Fibroblast of pulmonary artery (primary cell): ENCODE measurements around the gene MRTFA.
"Not testable (repeated sequence)": the region's sequence is repeated elsewhere in the genome, so short reads cannot be mapped to it uniquely, and the experiment has no call there.

ENCODE experiments used
- DNase-seq: peaks from one replicate; pipeline ENCODE4 v3.0.0-alpha.2; 2010; ENCODE audit warnings: low read depth
- H3K4me3 ChIP-seq: replicated peaks from 2 replicates; pipeline ENCODE4 v1.5.1; 2011; ENCODE audit warnings: low read depth, mild to moderate bottlenecking, control low read depth, low read length, moderate library complexity
- TF ChIP-seq, protein P1 (sequence below): IDR thresholded peaks from 2 replicates; pipeline ENCODE4 v1.5.1; 2011; ENCODE audit warnings: mild to moderate bottlenecking, control low read depth, low read length, inconsistent platforms; ENCODE audit errors: missing control alignments

The MRTFA gene

GRCh38 chr22:40571887-40572286, 64.6 kb downstream of the MRTFA start:
- no peak overlapping the region for H3K4me3 ChIP-seq
- DNase-seq: no peak
- TF ChIP-seq, protein P1, sequence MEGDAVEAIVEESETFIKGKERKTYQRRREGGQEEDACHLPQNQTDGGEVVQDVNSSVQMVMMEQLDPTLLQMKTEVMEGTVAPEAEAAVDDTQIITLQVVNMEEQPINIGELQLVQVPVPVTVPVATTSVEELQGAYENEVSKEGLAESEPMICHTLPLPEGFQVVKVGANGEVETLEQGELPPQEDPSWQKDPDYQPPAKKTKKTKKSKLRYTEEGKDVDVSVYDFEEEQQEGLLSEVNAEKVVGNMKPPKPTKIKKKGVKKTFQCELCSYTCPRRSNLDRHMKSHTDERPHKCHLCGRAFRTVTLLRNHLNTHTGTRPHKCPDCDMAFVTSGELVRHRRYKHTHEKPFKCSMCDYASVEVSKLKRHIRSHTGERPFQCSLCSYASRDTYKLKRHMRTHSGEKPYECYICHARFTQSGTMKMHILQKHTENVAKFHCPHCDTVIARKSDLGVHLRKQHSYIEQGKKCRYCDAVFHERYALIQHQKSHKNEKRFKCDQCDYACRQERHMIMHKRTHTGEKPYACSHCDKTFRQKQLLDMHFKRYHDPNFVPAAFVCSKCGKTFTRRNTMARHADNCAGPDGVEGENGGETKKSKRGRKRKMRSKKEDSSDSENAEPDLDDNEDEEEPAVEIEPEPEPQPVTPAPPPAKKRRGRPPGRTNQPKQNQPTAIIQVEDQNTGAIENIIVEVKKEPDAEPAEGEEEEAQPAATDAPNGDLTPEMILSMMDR: no peak

DNA sequence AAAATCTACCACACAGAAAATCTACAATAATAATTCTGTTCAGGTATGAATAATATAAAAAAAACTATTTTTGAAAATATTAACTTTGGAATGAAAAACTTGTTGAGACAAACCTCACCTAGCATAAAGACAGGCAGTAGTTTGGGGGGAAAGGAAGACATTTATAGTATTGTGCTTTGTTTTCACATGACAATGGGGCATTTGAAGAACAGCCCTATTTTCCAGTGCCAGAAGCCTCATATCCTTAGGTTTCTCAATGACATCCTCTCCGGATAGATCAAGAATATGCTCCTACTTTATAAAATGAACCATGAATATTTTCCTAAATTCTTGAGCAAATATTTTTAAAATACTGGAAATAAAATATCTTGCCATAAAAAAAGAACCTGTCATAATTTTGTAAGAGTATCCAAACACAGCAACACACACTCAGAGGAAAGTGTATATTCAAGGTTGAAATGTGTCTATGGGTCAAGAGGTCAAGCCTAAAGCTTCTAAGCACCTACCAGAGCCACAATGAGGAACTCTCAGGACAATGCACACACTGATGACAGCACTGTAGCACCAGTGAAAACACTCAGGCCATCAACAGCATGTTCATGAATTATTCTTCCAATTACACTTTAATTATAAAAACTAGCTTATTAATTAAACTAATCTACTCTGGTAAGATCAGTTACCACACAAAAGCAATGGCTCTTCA, 68.7 kb downstream of the MRTFA start:
- no peak for DNase-seq
- TF ChIP-seq, protein P1: no peak
- no peak overlapping the region for H3K4me3 ChIP-seq

DNA sequence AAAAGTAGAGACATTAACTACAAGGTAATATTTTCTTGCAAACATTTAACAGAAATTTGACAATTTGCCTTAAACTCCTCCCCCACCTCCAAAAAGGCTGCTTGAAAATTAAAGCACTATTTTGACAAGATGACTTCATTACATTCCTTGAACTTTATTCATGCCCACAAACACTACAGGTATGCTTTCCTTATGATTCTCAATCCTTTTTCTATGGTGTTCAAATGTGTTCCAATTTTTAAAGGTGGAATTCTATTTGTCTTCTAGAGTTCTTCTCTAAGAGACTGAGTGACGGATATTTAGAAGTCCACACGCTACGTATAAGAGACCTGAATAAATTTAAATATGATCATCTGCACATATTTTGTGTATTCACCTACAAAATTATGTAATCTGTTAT, 69.4 kb downstream of the MRTFA start:
- TF ChIP-seq, protein P1: no peak
- DNase-seq: peak; percentile 13
- no peak overlapping the region for H3K4me3 ChIP-seq

GRCh38 chr22:40560994-40561515, 75.5 kb downstream of the MRTFA start:
- no peak overlapping the region for H3K4me3 ChIP-seq
- TF ChIP-seq, protein P1: no peak
- DNase-seq: no peak

DNA sequence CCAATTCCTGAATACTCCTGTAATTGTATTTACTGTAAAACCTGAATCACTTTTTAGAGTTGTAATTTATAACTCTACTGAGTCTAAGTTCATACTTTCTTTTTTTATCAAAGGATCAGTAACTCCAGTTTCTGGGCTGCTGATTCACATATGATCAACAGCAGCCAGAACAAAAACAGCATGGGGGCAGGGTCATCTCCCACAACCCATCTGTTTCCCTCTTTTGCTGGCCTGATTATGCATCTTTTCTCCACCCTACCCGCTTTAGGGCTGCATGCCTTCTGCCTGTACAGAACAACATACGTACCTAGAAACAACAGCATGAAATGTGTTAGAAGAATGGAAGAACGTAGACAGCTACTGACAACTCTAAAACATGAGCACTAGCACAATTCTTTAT, 76.0 kb downstream of the MRTFA start:
- peak; percentile 11 for DNase-seq
- H3K4me3 ChIP-seq: no peak overlapping the region

DNA sequence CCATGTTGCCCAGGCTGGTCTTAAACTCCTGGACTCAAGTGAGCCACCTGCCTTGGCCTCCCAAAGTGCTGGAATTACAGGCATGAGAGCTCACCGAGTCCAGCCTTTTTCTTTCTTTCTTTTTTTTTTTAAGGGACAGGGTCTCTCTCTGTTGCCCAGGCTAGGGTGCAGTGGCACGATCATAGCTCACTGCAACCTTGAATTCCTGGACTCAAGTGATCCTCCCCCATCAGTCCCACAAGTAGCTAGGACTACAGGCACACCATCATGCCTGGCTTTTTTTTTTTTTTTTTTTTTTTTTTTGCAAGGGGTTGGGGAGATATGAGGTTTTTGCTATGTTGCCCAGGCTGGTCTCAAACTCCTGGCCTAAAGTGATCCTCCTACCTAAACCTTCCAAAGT, 78.5 kb downstream of the MRTFA start:
- DNase-seq: no peak
- no peak overlapping the region for H3K4me3 ChIP-seq
- TF ChIP-seq, protein P1: no peak

More for the DNA sequence above, 76.0 kb downstream of the MRTFA start:
- TF ChIP-seq, protein P1: no peak

GRCh38 chr22:40556641-40557040, 79.9 kb downstream of the MRTFA start:
- TF ChIP-seq, protein P1: no peak
- no peak for DNase-seq
- H3K4me3 ChIP-seq: no peak overlapping the region

DNA sequence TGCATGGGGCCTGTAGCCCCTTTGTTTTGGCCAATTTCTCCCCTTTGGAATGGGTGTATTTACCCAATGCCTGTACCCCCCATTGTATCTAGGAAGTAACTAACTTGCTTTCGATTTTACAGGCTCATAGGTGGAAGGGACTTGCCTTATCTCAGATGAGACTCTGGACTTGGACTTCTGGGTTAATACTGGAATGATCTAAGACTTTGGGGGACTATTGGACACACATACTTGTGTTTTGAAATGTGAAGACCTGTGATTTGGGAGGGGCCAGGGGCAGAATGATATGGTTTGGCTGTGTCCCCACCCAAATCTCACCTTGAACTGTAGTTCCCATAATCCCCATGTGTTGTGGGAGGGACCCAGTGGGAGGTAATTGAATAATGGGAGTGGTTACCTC, 82.5 kb downstream of the MRTFA start:
- DNase-seq: not testable (repeated sequence)

More for the DNA sequence above, 82.5 kb downstream of the MRTFA start:
- not testable (repeated sequence) for H3K4me3 ChIP-seq
